Left cardiac atrium (tissue), 4 donors: Measurements from ENCODE around the gene SUGP1. TPM values are rescaled to one million over a fixed set of nuclear protein-coding genes. Genes with fewer than 3 reads are reported as not detected.

Source experiments
- ATAC-seq, 2 donors: fragments of 200-7000 bp; cut with Tn5 transposase; one replicate each; pipeline ENCODE4 v1.9.1; 2020; ENCODE audit warnings: mild to moderate bottlenecking in 2 of 2, moderate library complexity in 2 of 2
- DNase-seq: peaks from one replicate; pipeline ENCODE4 v3.0.0-alpha.2; 2020
- intact Hi-C, 2 donors: fragments of 100-400 bp; cut with DNase I; formaldehyde crosslinking; loops; one replicate each; pipeline versions ENCODE4 v1.14.1 to v1.15.1; 2022 to 2023
- total RNA-seq, 2 donors: library from RNA; stranded (reverse); fragmentation: NEBNext Ultra II Directional; extraction: Animal tissue kit (Norgen Biotek cat#: 25700); gene quantifications; one replicate each; pipeline ENCODE4 v1.2.1, GENCODE V29; 2021
- donor health status: DM: no; HTN: yes; CAD: no.
- donor health status: DM: no; HTN: yes; CAD: no; lungs with severe emphysema.
- donor health status: DM: yes; HTN: yes; CAD: no.
- donor health status: Dilated cardiomyopathy.

SUGP1 gene
- total RNA-seq, 2 donors from 2014 or later, result 33.5 to 40.5 TPM

- DNase-seq (no peak), ATAC-seq (no peak)
- intact Hi-C loops, result no loop called here
Observed at GRCh38 chr19:19271828-19272599, 48.3 kb downstream of the SUGP1 start.

DNA sequence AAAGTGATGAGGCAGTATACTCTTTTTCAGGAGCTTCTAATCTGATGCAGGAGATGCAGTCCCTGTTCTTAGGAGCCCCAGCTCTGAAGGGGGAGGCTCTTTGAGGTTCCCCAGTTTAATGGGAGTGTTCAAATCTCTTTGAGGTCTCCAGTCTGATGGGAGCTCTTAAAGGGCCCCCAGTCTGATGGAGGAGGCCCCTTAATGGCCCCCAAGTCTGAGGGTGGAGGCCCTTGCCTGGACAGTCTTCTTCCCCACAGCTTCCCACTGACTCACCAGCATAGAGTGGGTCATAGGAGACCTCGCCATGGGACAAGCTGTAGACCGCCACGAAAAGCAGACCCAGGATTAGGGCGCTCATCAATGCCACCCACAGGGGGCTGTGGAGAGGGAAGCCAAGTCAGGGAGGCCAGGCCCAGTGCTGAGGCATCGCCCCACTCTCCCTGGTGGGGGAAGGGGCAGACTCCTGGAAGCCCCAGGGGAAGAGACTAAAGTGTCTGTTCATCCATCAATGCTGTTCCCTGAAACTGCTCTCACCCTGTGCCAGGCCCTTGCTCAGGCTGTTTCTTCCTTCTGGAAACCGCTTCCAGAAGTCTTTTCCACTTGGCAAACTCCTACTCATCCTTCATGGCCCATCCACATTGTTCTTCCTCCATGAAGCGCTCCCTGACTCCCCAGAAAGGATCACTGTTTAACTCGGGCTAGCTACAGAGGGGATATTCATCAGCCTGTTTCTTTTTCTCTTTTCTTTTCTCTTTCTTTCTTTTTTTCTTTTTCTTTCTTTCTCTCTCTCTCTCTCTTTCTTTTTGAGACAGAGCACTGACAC lies 49.3 kb downstream of the SUGP1 start:
- ATAC-seq (no peak), DNase-seq (no peak)
- intact Hi-C loops, result no loop called here

DNA sequence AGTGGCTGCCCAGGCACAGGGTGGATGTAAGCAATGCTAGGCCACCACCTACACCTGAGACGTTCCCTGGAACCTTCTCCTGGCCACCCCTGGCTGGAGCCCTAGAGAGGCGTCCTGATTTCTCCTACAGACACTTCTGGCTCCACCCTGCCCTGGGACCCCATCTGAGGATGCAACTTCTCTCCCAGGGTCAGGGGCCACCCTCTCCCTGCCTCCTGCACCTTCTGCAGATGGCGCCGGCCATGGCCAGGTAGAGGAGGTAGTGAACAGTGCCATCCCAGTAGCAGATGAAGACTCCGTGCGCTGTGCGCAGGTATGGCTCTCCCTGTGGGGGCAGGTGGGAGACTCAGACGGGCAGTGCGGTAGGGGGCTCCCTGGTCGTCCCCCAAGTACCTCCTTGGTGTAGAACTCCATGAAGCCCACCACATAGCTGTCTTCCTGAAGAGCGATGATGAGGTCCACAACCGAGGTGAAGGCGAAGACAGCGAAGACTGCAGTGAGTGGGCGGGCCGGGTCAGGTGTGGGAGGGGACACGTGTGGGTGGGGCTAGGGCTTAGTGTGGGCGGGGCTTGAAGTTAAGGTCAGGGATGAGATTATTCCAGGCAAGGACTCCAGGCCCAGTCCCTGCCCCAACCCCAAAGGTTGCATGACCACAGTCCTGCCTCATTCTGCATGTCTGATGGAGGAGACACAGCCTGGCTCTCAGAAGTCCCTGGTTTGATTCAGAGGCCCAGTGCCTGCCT lies 50.2 kb downstream of the SUGP1 start:
- ATAC-seq (no peak), DNase-seq (no peak)
- intact Hi-C loops, result no loop called here

- ATAC-seq (no peak), DNase-seq (no peak)
- intact Hi-C loops, result no loop called here
Observed at GRCh38 chr19:19268453-19269385, 51.6 kb downstream of the SUGP1 start.

DNA sequence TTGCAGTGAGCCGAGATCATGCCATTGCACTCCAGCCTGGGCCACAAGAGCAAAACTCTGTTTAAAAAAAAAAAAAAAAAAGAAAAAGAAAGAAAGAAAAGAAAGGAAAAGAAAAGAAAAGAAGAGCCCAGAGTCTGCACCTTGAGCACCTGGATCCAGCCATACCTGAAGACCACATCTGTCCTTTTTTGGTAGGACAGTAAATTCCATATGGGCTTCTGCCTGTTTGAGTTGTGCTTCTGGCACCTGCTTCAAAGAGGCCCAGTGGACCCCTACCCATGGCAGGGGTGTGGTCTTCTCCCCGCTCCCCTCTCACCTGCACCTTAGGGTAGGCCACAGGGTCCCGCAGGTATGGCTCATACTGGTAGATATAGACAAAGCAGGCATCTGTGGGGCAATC lies 53.0 kb downstream of the SUGP1 start:
- ATAC-seq (no peak), DNase-seq (no peak)
- intact Hi-C loops, result no loop called here

DNA sequence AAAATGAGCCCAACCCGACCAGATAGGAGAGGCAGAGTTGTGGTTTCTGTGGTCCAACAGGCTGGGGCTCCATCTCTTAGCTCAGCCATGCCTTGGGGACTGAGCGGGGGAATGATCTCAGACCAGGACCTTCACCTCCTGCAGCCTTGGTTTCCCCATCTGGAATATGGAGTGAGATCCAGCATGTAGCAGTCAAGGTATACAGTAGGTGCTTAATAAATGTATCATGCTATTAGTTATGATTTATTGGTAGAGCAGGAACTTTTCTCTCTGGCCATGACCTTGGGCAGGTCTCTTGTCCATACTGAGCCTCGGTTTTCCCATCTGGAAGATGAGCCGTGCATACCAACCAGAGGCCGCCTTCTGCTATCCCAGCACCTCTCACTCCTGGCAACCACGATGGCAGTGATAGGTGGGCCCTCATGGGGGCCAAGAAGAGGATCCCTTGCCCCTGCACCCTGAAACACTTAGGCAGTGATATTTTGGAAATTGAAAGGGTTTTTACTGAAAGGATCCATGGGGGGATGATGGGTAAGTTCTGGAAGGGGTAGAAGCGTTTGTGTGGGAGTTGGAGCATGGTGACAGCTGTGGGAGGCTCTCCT lies 56.3 kb downstream of the SUGP1 start:
- DNase-seq, result no peak
- ATAC-seq, result no peak
- intact Hi-C loops, result no loop called here

DNA sequence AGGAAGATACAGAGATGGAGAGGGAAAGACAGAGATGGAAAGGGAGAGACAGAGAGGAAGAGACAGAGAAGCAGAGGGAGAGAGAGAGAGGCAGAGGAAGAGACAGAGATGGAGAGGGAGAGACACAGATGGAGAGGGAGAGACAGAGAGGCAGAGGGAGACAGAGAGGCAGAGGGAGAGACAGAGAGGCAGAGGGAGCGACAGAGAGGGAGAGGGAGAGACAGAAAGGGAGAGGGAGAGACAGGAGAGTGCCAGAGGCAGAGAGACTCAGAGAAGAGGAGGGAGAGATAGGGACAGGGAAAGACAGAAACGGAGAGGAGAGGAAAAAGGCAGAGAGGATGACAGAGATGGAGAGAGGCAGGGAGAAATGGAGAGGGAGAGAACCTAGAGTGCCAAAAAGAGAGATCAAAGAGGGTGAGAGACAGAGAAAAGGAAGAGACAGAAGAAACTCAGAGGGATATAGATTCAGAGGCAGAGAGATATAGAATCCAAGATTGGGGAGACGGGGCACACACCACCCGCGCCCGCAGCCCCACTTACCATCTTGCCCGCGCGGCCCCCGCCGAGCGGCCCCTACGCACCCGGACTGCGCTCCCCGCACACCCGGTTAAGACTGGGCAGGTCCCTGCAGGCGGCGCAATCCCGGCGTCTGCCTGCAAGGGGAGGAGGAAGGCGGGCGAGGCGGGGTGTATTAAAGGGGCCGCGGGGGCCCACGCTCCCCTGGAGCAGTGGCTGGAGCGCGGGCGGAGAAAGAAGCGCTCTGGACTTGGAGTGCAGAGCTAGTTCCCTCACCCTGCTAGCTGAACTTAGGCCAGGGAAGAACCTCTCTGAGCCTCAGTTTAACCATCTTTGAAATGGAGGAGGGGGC lies 57.9 kb downstream of the SUGP1 start:
- DNase-seq (no peak), ATAC-seq (no peak)
- intact Hi-C loops, result no loop called here

GRCh38 chr19:19261350-19262189 lies 58.7 kb downstream of the SUGP1 start:
- DNase-seq (no peak), ATAC-seq (peak in 1 of 2 donors; percentile 14)
- intact Hi-C loops, result no loop called here

GRCh38 chr19:19260417-19261214 lies 59.7 kb downstream of the SUGP1 start:
- intact Hi-C loops, result no loop called here
- DNase-seq (no peak), ATAC-seq (no peak)

DNA sequence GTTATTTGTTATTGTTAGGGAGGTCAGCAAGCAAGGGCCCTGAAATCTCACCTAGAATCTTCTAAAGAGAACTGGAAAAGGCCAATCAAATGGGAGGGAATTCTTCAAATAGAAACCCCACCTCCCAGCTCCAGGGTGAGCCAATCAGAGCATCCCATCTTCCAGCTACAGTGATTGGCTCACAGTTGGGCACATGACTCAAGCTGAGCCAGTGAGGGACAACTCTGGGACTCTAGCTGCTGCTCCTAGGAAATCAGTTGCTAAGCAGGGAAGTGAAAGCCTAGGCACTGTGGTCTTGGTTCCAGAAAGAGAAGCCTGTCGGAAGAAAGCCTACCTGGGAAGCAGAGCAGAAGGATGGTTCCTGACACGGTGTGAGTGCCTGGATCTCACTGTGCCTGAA lies 60.6 kb downstream of the SUGP1 start:
- intact Hi-C loops, result no loop called here

DNA sequence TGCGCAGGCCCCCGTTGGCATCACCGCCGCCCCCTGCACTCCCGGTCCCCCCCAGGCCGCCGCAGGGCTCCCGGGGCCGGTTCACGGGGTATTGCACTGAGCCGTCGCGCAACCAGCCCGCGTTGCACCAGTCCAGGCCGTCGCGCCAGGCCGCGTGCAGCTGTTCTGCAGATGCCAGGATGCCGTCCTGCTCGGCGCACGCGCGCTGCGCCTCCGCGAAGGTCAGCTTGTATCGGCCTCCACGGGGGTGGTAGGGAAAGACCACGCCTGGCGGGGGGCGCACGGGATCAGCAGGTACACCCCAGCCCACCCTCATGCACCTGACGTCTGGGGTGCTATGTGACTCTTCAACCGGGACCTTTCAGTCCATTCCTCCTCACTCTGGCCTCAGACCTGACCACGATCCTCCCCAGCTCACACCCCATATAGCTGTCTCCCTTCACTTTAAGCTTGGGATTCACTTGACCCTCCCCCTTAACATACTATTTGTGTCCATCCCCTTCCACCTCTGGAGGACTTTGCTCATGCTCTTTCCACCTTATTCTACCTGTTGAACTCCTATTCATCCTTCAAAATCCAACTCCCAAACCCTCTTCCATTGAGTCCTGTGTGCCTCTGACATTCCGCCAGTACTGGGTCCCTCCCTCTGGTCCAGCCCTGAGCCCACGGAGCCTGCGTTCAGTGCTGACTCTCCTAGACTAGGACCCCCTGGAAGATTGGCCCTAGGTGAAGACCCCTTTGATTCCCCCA lies 61.5 kb downstream of the SUGP1 start:
- DNase-seq, result no peak
- intact Hi-C loops, result no loop called here
- no peak for ATAC-seq

More for the DNA sequence above, 60.6 kb downstream of the SUGP1 start:
- no peak for ATAC-seq
- no peak for DNase-seq

DNA sequence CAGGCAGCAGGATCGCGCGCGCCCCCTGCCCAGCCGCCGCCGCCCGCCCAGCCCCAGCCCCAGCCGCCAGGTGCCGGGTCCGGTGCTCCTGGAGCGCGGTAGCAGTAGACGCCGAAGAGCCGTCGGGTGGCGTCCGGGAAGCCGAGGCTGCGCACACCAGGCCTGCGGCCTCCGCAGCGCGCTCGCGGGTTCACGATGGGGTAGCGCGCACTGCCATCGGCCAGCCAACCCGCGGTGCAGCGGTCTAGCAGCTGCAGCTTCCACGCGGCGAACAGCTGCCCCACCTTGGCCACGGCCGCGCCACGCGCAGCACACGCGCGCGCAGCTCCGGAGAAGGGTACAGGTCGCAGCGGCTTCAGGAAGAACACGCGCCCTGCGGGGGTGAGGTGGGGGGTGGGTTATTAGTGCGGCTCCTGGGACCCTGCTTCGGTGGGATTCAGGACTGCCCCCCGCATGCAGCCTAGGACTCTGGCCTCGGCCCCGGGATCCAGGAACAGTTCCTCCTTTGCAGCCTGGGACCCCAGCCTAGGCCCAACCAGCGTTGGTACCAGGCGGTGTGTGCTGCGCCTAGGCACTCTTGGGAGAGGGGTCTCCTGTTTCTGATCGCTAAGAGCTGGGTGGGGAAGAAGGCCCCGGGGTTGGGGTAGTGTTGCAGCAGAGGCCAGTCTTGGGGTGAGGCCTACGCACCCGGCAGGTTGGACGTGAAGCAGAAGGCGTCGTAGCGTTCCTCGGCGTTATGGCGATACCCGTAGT lies 62.3 kb downstream of the SUGP1 start:
- no peak for DNase-seq
- intact Hi-C loops, result no loop called here
- no peak for ATAC-seq

DNA sequence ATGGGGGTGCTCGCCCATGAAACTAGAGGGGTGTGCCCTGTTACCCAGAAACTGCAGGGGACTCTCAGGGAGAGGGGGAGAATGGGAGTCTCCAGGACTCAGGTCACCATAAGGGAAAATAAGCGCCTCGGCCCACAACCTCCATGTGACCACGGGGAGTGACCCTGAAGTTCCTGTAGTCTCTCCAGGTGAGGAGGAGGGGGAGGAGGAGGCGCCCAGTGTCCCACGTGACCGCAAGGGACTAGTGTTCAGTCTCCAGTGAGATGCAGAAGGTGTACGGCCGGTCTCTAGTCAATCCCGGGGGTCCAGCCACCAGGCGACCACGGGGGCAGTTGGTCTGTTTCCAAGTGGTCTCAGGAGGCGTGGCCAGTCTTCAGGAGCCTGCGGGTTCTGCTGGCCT lies 63.2 kb downstream of the SUGP1 start:
- intact Hi-C loops, result no loop called here
- no peak for DNase-seq
- no peak for ATAC-seq
